ENCODE data around the gene FBXO5. TPM values are rescaled to one million over a fixed set of nuclear protein-coding genes. Genes with fewer than 3 reads are reported as not detected.
"Not testable (repeated sequence)": the region's sequence is repeated elsewhere in the genome, so short reads cannot be mapped to it uniquely, and the experiment has no call there.

FBXO5 gene
- total RNA-seq, 1 experiment from 2014 or later, result 103 TPM

DNA sequence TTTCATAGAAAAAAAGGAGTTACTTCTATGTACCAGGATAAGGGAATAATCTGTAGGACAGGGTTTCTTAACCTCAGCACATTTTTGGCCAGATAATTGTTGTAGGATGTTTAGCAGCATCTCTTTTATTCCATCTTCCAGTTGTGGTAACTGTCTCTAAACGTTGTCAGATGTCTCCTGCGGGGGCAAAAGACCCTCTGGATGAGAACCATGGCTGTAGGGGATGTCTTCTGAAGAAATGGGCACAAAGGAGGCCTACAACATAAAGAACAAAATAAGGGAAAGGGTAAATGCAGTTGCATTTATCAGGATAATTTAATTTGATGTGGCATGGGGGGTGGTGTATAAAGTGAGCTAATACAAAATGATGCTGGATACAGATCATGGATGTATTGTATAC lies 4.1 kb upstream of the FBXO5 start:
- DNase-seq (ENCODE audit: low read depth), result no peak

DNA sequence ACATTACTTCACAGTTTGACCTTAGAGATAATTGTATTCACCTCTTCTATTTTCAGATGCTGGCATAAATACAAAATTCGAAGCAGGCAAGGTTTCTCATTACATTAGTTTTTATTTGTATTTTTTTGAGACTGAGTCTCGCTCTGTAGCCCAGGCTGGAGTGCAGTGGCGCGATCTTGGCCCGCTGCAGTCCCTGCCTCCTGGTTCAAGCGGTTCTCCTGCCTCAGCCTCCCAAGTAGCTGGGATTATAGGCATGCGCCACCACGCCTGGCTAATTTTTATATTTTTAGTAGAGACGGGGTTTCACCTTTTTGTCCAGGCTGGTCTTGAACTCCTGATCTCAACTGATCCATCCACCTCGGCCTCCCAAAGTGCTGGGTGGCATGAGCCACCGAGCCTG lies 2.5 kb upstream of the FBXO5 start:
- DNase-seq (ENCODE audit: low read depth), result not testable (repeated sequence)

DNA sequence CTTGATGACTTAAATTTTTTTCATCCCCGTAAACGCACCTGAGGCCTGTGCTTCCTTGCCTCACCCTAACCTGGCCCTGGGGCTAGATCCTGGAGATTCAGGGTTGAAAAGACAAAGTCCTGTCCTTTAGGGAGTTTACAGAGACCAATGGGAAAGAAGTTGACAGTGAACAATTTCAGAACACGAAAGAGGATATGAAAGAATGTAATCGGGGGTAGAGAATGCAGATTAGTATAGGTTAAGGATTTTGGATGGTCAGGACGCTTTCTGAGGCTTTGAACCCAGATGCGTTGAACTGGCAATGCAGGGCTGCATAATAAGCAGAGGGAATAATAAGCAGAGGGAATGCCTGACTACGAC lies 1.7 kb upstream of the FBXO5 start:
- DNase-seq (ENCODE audit: low read depth), result no peak

- DNase-seq (ENCODE audit: low read depth), result peak; percentile 91
These were observed 1.0 kb upstream of the FBXO5 start for GRCh38 chr6:152983637-152984512.

- DNase-seq (ENCODE audit: low read depth), result no peak
These were observed 595 bp downstream of the FBXO5 start for GRCh38 chr6:152981989-152982903.

DNA sequence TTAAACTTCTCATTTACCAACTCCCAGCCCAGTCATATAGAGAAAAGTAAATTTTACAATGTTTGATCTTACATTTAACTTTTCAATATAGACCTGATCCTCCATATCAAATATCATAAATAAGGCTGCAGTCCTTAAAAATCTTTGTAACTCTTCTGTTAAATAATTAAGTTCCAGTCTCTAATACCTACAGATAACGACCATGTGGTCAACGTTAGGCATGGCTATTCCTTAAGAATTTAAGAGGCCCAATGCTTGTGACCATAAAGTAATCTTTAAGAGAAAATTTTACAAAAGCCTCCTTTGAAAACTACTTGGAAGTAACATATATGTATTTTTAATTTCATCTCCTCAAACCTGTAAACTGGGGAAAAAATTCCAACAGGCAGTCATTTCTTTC lies 1.6 kb downstream of the FBXO5 start:
- no peak for DNase-seq (ENCODE audit: low read depth)

DNA sequence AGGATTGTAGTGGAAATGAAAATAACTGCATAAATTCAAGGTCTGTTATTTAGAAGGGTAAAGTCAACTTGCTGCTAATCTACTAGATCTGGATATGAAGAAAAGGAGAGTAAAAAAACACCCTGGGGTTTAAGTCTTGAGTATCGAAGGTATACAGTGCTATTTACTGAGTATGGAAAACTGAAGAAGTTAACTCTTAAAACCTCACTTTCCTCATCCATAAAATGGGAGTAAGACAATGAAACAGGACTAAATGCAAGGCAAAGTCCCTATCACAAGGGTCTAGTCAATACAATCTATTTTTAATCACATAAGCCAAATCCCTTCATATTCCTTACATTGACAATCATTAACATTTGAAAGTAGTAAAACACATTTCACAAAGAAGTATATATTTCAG lies 2.2 kb downstream of the FBXO5 start:
- no peak for DNase-seq (ENCODE audit: low read depth)

DNA sequence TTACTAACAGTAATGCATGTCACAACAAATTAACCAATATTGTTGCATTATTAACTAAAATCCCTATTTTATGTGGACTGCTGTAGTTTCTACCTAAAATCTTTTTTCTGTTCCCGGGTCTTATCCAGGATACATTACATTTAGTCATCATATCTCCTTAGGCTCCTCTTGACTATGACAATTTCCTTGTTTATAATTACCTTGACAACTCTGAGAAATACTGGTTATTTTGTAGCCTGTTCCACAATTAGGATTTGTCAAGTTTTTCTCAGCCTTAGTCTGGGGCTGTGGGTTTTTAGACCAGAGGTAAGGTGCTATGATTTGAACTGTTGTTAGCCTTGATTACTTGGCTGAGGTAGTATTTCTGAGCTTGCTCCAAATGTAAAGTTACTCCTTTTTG lies 3.7 kb downstream of the FBXO5 start:
- peak; percentile 54 for DNase-seq (ENCODE audit: low read depth)

DNA sequence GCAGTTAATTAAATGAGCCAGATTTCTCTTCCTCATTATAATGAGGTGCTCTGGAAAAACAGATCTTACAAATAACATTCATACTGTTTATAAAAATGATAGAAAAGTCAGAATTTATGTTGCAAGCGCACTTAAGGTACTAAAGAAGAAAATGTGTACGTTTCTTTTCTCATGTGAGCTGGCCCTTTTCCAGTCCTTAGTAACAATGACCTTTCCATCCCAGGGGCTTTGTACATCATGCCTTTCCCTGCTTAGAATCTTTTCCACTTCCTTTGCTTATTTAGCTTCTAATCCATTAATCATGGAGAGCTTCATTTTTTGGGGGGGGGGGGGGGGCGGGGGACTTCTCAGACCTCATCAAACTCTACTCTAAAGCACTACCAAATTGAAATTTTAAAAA lies 4.8 kb downstream of the FBXO5 start:
- no peak for DNase-seq (ENCODE audit: low read depth)

DNA sequence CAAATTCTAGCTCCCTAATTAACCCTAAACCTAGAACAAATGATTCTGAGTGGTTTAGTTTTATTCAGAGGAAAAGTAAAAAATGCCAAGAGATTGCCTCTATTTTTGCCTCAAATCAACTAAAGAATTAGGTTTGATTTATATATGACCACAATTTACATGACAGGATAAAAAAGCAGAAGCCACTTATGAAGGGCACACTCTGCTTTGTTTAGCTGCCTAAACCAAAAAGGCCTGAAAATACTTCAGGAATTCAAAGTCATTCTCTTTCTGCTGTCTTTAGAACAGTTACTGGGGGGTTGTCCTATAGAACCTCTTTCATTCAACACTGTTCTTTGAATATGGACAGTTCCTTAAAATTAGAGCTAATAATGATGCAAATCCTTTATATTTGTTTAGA lies 5.3 kb downstream of the FBXO5 start:
- DNase-seq (ENCODE audit: low read depth), result no peak

DNA sequence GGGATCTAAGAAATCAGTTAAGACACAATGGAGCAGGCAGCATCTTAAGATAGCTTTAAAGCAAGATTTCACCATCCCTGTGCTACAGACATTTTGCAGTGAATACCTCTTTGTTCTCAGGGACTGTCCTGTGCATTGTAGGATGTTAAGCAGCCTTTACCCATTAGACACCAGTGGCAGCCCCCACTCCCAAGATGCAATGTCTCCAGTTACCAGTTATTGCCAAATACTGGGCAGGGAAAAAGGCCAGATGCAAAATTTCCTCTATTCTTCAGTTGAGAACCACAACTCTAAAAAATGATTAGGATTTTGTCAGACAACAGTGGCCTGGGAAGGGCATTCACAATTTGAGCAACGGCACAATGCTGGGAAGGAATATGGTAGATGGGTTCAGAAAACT lies 6.1 kb downstream of the FBXO5 start:
- DNase-seq (ENCODE audit: low read depth), result no peak

- DNase-seq (ENCODE audit: low read depth), result no peak
These were observed 7.5 kb downstream of the FBXO5 start for GRCh38 chr6:152975204-152975915.

- no peak for DNase-seq (ENCODE audit: low read depth)
These were observed 8.9 kb downstream of the FBXO5 start for GRCh38 chr6:152973916-152974315.

DNA sequence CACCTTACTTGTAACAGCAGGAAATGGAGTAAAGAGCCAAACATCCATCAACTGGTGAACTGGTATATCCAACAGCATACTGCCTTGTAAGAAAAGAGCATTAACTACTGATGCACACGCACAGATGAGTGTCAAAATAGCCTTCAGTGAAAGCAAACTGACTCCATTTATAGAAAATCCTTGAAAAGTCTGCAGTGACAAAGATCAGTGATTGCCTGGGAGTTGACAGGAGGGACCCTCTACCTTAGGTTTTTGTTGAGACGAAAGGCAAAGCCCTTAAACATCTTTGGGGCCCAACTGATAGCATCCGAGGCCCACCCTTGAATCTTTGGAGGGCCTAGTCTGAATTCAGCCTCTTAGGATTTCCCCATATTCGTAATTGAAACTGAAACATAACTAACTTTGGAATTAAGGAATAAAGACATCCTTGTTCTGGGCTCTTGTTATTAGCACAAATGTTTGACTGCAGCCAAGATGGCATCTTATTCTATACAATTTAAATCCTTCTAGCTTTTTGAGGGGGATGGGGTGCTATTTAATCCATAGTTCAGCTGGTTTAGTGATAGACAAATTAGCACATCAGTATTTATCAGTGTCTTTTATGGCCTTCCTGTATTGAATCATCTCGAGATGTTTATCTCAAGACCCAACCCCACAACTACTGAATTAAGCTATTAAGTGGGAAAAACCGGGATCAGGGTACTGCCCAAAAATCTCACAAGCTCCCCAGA lies 13.0 kb downstream of the FBXO5 start:
- DNase-seq (ENCODE audit: low read depth), result no peak

DNA sequence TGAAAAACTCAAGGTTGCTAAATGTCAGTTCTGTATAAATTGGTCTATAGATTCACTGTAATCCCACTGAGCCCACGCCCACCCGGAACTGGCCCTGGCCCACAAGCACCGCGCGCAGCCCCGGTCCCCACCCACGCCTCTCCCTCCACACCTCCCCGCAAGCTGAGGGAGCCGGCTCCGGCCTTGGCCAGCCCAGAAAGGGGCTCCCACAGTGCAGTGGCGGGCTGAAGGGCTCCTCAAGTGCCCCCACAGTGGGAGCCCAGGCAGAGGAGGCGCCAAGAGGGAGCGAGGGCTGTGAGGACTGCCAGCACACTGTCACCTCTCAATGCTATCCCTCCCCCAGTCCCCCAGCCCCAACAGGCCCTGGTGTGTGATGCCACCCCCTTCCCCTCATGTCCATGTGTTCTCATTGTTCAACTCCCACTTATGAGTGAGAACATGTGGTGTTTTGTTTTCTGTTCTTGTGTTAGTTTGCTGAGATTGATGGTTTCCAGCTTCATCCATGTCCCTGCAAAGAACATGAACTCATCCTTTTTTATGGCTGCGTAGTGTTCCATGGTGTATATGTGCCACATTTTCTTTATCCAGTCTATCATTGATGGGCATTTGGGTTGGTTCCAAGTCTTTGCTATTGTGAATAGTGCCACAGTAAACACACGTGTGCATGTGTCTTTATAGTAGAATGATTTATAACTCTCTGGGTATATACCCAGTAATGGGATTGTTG lies 16.5 kb downstream of the FBXO5 start:
- not testable (repeated sequence) for DNase-seq (ENCODE audit: low read depth)

GRCh38 chr6:152959333-152959732 lies 23.5 kb downstream of the FBXO5 start:
- no peak for DNase-seq (ENCODE audit: low read depth)

DNA sequence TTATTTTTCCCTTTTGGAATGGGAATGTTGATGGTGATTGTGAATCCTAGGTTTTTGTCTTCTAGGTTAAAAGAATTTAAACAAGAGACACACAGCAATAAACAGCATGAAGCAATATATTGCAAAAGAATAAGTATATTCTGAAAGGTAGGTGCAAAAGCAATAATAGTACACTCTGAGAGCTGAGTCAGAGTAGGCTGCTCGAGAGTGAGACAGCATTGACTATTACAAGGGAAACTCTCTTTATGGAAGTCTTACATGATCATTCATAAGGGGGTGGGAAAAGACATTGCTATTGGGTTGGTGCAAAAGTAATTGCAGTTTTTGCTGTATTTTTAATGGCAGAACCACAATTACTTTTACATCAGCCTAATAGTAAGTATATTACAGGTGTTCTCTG lies 25.0 kb downstream of the FBXO5 start:
- DNase-seq (ENCODE audit: low read depth), result no peak

- DNase-seq (ENCODE audit: low read depth), result no peak
These were observed 28.4 kb downstream of the FBXO5 start for GRCh38 chr6:152954443-152954842.

GRCh38 chr6:152952866-152953509 lies 29.9 kb downstream of the FBXO5 start:
- peak; percentile 58 for DNase-seq (ENCODE audit: low read depth)

GRCh38 chr6:152952045-152952444 lies 30.8 kb downstream of the FBXO5 start:
- DNase-seq (ENCODE audit: low read depth), result peak; percentile 88

All from M059J (cell line).